NCI-H1436 treated with DMSO at 0.1 percent for 48 hours (cell line): Measurements from ENCODE around the gene PF4V1.

Source experiments
- DNase-seq: peaks from one replicate; lab custom pipeline; 2025; lab: John Stamatoyannopoulos, UW

The PF4V1 gene

GRCh38 chr4:73853246-73853704 is at the start of gene PF4V1:
Gene PF4V1, plus strand, starts transcription at chr4:73853296. Its CDS starts 67 bp downstream, at chr4:73853363.
- no peak for DNase-seq

- DNase-seq = no peak
Measured at GRCh38 chr4:73810191-73810590, 42.9 kb upstream of the PF4V1 start.

- DNase-seq = no peak
Measured at GRCh38 chr4:73811841-73812240, 41.3 kb upstream of the PF4V1 start.

- DNase-seq = no peak
Measured at GRCh38 chr4:73814679-73815078, 38.4 kb upstream of the PF4V1 start.

- peak; percentile 31 for DNase-seq
Measured at GRCh38 chr4:73815145-73815544, 38.0 kb upstream of the PF4V1 start.

- DNase-seq = no peak
Measured at GRCh38 chr4:73816814-73817213, 36.3 kb upstream of the PF4V1 start.

- DNase-seq = no peak
Measured at GRCh38 chr4:73817341-73817740, 35.8 kb upstream of the PF4V1 start.

- no peak for DNase-seq
Measured at GRCh38 chr4:73821325-73821724, 31.8 kb upstream of the PF4V1 start.

GRCh38 chr4:73822389-73822788 is 30.7 kb upstream of the PF4V1 start:
- DNase-seq = no peak

GRCh38 chr4:73822812-73823504 is 30.1 kb upstream of the PF4V1 start:
- DNase-seq = no peak

GRCh38 chr4:73823760-73824159 is 29.3 kb upstream of the PF4V1 start:
- no peak for DNase-seq

- no peak for DNase-seq
Measured at GRCh38 chr4:73828956-73829355, 24.1 kb upstream of the PF4V1 start.

- DNase-seq = no peak
Measured at GRCh38 chr4:73831569-73831968, 21.5 kb upstream of the PF4V1 start.

GRCh38 chr4:73832651-73833237 is 20.4 kb upstream of the PF4V1 start:
- no peak for DNase-seq

GRCh38 chr4:73836373-73837279 is 16.5 kb upstream of the PF4V1 start, which contains the start of gene CXCL6:
Gene CXCL6, plus strand, starts transcription at chr4:73836678. Its CDS starts 73 bp downstream, at chr4:73836751.
- no peak for DNase-seq

- DNase-seq = no peak
Measured at GRCh38 chr4:73839071-73839470, 14.0 kb upstream of the PF4V1 start.

- DNase-seq = no peak
Measured at GRCh38 chr4:73839715-73840114, 13.4 kb upstream of the PF4V1 start.

GRCh38 chr4:73841243-73841925 is 11.7 kb upstream of the PF4V1 start:
- DNase-seq = no peak

GRCh38 chr4:73842696-73843095 is 10.4 kb upstream of the PF4V1 start:
- DNase-seq = no peak

GRCh38 chr4:73843369-73843768 is 9.7 kb upstream of the PF4V1 start:
- no peak for DNase-seq

GRCh38 chr4:73844345-73844744 is 8.8 kb upstream of the PF4V1 start:
- no peak for DNase-seq

- no peak for DNase-seq
Measured at GRCh38 chr4:73844806-73845205, 8.3 kb upstream of the PF4V1 start.
